Cardiac fibroblast (primary cell): ENCODE results near the gene FAM107B.

Experiments used
- DNase-seq, 2 donors: peaks; one replicate each; pipeline versions ENCODE4 v3.0.0 to v3.0.0-alpha.2; 2010; ENCODE audit warnings: low read depth in 2 of 2
- H3K4me3 ChIP-seq, 2 donors: replicated peaks in 1 of 2; 1 replicate in 1 of 2; 2 replicates in 1 of 2; pipeline ENCODE4 v1.5.1; 2011; ENCODE audit warnings: low read depth in 2 of 2, low read length in 2 of 2, mild to moderate bottlenecking in 2 of 2, moderate library complexity in 1 of 2
- TF ChIP-seq, protein P1 (sequence below): IDR thresholded peaks from one replicate; pipeline ENCODE4 v1.5.1; 2011; ENCODE audit warnings: low read depth, mild to moderate bottlenecking, low read length, inconsistent platforms

Gene FAM107B

GRCh38 chr10:14656052-14656730 is 118.5 kb downstream of the FAM107B start:
- DNase-seq: no peak
- H3K4me3 ChIP-seq: no peak overlapping the region
- TF ChIP-seq, protein P1, sequence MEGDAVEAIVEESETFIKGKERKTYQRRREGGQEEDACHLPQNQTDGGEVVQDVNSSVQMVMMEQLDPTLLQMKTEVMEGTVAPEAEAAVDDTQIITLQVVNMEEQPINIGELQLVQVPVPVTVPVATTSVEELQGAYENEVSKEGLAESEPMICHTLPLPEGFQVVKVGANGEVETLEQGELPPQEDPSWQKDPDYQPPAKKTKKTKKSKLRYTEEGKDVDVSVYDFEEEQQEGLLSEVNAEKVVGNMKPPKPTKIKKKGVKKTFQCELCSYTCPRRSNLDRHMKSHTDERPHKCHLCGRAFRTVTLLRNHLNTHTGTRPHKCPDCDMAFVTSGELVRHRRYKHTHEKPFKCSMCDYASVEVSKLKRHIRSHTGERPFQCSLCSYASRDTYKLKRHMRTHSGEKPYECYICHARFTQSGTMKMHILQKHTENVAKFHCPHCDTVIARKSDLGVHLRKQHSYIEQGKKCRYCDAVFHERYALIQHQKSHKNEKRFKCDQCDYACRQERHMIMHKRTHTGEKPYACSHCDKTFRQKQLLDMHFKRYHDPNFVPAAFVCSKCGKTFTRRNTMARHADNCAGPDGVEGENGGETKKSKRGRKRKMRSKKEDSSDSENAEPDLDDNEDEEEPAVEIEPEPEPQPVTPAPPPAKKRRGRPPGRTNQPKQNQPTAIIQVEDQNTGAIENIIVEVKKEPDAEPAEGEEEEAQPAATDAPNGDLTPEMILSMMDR: no peak

DNA sequence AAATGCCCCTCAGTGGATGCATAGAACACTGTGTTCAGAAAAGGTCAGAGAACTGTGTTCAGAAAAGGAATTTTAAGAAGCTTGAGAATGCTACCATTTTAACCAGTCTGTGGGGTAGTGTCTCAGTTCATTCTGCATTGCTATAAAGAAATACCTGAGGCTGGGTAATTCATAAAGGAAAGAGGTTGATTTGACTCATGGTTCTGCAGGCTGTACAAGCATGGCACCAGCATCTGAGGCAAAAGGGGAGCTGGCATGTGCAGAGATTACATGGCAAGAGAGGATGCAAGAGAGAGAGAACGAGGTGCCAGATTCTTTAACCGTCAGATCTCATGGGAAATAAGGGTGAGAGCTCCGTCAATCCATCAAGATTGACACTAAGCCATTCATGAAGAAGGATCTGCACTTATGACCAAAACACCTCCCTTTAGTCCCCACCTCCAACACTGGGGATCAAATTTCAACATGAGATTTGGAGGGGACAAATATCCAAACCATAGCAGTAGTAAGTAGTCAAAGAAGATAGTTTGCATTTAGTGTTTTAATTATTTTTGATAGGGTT is 119.8 kb downstream of the FAM107B start:
- TF ChIP-seq, protein P1: no peak
- H3K4me3 ChIP-seq: no peak overlapping the region
- no peak for DNase-seq

- TF ChIP-seq, protein P1: no peak
- H3K4me3 ChIP-seq: no peak overlapping the region
- DNase-seq: peak; percentile 62 to 72
Observed at GRCh38 chr10:14653271-14654161, 121.2 kb downstream of the FAM107B start.

GRCh38 chr10:14652816-14653215 is 121.9 kb downstream of the FAM107B start:
- no peak for DNase-seq
- H3K4me3 ChIP-seq: no peak overlapping the region
- TF ChIP-seq, protein P1: no peak

GRCh38 chr10:14652067-14652466 is 122.6 kb downstream of the FAM107B start:
- H3K4me3 ChIP-seq: no peak overlapping the region

GRCh38 chr10:14649739-14650138 is 125.0 kb downstream of the FAM107B start:
- TF ChIP-seq, protein P1: no peak
- H3K4me3 ChIP-seq: no peak overlapping the region
- no peak for DNase-seq

More at GRCh38 chr10:14652067-14652466, 122.6 kb downstream of the FAM107B start:
- no peak for DNase-seq
- TF ChIP-seq, protein P1: no peak
